ENCODE measurements around the gene RIOX2. TPM values are rescaled to one million over a fixed set of nuclear protein-coding genes. Genes with fewer than 3 reads are reported as not detected.

RIOX2 gene
- total and polyA plus RNA-seq, 2 of the 13 experiments (the other 11 are each of a cell fraction or from before 2014, with no cell fraction given), result 19.9 to 43.3 TPM

DNA sequence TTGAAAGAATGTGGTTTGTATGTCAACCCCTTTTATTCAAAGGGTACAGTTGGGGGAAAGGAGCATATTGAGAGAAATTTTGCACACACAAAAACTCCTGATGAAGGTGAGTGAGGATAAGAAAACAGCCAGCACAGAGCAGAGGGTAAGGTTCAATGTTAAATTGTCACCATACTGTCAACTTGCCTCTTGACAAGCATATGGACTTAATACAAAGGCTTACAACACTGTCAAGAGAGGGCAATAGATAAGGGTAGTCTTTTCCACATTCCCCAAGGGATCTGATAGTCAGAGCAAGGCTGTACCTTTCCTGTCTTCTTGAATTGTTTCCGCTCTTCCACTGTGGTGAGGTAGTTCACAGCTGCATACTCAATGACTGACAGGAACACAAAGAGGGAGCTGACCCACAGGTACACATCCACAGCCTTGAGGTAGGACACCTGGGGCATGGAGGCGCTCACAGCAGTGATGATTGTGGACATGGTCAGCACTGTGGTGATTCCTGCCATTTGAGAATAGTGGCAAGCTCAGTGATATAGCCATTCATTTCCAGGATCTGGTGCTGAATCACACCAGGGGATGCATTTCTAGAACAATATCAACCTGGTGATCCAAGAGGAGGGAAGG is 20.4 kb upstream of the RIOX2 start (continued):
- TF ChIP-seq, protein P1, sequence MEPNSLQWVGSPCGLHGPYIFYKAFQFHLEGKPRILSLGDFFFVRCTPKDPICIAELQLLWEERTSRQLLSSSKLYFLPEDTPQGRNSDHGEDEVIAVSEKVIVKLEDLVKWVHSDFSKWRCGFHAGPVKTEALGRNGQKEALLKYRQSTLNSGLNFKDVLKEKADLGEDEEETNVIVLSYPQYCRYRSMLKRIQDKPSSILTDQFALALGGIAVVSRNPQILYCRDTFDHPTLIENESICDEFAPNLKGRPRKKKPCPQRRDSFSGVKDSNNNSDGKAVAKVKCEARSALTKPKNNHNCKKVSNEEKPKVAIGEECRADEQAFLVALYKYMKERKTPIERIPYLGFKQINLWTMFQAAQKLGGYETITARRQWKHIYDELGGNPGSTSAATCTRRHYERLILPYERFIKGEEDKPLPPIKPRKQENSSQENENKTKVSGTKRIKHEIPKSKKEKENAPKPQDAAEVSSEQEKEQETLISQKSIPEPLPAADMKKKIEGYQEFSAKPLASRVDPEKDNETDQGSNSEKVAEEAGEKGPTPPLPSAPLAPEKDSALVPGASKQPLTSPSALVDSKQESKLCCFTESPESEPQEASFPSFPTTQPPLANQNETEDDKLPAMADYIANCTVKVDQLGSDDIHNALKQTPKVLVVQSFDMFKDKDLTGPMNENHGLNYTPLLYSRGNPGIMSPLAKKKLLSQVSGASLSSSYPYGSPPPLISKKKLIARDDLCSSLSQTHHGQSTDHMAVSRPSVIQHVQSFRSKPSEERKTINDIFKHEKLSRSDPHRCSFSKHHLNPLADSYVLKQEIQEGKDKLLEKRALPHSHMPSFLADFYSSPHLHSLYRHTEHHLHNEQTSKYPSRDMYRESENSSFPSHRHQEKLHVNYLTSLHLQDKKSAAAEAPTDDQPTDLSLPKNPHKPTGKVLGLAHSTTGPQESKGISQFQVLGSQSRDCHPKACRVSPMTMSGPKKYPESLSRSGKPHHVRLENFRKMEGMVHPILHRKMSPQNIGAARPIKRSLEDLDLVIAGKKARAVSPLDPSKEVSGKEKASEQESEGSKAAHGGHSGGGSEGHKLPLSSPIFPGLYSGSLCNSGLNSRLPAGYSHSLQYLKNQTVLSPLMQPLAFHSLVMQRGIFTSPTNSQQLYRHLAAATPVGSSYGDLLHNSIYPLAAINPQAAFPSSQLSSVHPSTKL (CRISPR knock-in tag; IDR thresholded peaks at IDR 0.05), result peak; percentile 63; the same call in 1 of the 2 replicates
- TF ChIP-seq ZFP36L1 (CRISPR knock-in tag; IDR thresholded peaks at IDR 0.05) (no peak), ETV6 (CRISPR knock-in tag; conservative IDR thresholded peaks at IDR 0.05) (no peak), ZNF678 (CRISPR knock-in tag; IDR thresholded peaks at IDR 0.05) (no peak), MTA3 (CRISPR knock-in tag; IDR thresholded peaks at IDR 0.05) (no peak)
- TF ChIP-seq, protein P2, sequence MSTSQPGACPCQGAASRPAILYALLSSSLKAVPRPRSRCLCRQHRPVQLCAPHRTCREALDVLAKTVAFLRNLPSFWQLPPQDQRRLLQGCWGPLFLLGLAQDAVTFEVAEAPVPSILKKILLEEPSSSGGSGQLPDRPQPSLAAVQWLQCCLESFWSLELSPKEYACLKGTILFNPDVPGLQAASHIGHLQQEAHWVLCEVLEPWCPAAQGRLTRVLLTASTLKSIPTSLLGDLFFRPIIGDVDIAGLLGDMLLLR (CRISPR knock-in tag; IDR thresholded peaks at IDR 0.05), result no peak
- TF ChIP-seq, protein P3, sequence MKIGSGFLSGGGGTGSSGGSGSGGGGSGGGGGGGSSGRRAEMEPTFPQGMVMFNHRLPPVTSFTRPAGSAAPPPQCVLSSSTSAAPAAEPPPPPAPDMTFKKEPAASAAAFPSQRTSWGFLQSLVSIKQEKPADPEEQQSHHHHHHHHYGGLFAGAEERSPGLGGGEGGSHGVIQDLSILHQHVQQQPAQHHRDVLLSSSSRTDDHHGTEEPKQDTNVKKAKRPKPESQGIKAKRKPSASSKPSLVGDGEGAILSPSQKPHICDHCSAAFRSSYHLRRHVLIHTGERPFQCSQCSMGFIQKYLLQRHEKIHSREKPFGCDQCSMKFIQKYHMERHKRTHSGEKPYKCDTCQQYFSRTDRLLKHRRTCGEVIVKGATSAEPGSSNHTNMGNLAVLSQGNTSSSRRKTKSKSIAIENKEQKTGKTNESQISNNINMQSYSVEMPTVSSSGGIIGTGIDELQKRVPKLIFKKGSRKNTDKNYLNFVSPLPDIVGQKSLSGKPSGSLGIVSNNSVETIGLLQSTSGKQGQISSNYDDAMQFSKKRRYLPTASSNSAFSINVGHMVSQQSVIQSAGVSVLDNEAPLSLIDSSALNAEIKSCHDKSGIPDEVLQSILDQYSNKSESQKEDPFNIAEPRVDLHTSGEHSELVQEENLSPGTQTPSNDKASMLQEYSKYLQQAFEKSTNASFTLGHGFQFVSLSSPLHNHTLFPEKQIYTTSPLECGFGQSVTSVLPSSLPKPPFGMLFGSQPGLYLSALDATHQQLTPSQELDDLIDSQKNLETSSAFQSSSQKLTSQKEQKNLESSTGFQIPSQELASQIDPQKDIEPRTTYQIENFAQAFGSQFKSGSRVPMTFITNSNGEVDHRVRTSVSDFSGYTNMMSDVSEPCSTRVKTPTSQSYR (CRISPR knock-in tag; IDR thresholded peaks at IDR 0.05; ENCODE audit: borderline replicate concordance), result no peak
- TF ChIP-seq, protein P4, sequence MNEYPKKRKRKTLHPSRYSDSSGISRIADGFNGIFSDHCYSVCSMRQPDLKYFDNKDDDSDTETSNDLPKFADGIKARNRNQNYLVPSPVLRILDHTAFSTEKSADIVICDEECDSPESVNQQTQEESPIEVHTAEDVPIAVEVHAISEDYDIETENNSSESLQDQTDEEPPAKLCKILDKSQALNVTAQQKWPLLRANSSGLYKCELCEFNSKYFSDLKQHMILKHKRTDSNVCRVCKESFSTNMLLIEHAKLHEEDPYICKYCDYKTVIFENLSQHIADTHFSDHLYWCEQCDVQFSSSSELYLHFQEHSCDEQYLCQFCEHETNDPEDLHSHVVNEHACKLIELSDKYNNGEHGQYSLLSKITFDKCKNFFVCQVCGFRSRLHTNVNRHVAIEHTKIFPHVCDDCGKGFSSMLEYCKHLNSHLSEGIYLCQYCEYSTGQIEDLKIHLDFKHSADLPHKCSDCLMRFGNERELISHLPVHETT (CRISPR knock-in tag; conservative IDR thresholded peaks at IDR 0.05), result no peak
- TF ChIP-seq, protein P5, sequence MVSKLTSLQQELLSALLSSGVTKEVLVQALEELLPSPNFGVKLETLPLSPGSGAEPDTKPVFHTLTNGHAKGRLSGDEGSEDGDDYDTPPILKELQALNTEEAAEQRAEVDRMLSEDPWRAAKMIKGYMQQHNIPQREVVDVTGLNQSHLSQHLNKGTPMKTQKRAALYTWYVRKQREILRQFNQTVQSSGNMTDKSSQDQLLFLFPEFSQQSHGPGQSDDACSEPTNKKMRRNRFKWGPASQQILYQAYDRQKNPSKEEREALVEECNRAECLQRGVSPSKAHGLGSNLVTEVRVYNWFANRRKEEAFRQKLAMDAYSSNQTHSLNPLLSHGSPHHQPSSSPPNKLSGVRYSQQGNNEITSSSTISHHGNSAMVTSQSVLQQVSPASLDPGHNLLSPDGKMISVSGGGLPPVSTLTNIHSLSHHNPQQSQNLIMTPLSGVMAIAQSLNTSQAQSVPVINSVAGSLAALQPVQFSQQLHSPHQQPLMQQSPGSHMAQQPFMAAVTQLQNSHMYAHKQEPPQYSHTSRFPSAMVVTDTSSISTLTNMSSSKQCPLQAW (CRISPR knock-in tag; IDR thresholded peaks at IDR 0.05), result no peak

Data from HepG2 (cell line).